NCI-H446 (cell line): ENCODE results near the gene HSPB6.
"Not testable (repeated sequence)": the region's sequence is repeated elsewhere in the genome, so short reads cannot be mapped to it uniquely, and the experiment has no call there.

Source experiments
- DNase-seq, 2 experiments: peaks; one replicate each; lab custom pipeline; 2025; lab: John Stamatoyannopoulos, UW

Gene HSPB6

GRCh38 chr19:35785339-35785627, 28.5 kb upstream of the HSPB6 start:
- no peak for DNase-seq

DNA sequence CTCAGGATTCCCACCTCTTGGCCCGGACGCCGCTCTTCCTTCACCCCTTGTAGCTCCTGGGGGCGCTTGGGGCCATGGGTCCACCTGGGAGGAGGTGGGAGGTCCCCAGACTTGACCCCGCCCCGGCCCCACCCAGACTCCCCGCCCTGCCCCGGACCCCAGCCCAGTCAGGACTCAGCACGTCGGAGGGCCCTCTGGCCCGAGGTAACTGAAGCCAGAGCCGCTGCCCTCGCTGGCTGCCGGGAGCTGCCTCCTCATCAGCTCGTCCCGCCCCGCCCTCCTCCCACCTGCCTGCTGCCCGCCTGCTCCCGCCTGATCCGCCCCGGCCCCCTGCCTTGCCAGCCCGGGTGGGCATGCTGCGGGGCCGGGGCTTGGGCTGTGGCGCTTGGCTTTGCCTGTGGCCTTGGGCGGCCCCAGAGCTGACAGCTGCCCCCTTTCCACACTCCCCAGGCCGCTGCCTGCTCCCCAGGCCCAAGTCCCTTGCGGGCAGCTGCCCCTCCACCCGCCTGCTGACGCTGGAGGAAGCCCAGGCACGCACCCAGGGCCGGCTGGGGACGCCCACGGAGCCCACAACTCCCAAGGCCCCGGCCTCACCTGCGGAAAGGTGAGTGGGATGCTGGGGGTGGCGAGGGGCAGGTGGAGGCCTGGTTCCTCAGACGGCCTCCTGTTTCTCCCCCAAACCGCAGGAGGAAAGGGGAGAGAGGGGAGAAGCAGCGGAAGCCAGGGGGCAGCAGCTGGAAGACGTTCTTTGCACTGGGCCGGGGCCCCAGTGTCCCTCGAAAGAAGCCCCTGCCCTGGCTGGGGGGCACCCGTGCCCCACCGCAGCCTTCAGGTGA, 27.9 kb upstream of the HSPB6 start:
- DNase-seq = no peak

DNA sequence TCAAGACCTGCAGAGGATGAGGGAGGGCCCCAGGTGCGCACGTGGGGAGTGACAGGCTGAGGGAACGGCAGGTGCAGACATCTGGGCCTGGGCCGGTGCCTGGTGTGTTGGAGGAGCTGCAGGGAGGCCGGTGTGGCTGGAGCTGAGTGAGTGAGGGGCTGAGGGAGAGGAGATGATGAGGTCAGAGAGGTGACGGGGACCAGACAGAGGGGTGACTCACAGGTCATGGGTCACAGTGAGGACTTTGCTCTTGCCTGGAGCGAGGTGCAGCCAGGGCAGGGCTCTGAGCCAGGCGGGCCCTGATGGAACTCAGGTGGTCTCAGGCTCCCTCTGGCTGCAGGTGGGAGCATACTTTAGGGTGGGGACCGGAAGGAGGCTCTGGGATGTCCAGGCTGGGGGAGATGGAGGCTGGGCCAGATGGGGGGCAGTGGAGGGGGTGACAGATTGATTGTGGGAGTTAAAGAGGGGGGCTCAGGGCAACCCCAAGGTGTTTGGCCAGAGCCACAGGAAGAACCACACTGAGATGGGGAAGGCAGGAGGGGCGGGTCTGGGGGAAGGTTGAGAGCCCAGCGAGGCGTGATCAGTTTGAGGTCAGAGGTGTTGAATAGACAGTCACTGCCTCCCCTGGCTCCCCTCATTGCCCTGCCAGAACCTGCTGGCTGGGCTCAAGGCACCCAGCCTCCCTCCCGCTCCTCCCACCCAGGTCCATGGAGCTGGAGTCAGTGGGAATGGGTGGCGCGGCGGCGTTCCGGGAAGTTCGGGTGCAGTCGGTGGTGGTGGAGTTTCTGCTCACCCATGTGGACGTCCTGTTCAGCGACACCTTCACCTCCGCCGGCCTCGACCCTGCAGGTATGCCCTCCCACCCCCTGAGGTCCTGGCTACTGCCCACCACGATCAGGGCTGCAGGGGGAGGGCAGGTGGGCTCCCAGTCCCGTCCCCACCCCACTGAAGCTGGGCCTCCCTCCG, 26.9 kb upstream of the HSPB6 start:
- DNase-seq = no peak

GRCh38 chr19:35782589-35782988, 25.8 kb upstream of the HSPB6 start:
- DNase-seq = no peak

DNA sequence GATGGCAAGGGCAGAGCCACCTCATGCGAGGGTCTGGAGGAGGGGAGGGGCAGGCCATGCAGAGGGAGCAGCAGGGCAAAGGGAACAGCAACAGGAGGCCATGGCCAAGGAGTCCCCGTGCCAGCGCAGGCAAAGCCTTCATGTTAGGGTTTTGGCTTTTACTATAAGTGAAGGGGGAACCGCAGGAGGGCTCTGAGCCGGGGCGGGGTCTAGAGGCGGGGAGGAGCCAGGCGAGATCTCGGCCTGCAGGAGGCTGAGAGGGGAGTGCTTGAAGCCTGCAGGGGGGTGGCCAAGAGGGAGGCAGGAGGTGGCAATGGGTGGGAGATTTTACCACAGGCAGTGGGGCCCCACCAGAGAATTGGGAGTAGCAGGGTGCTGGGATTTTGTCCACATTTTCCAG, 24.8 kb upstream of the HSPB6 start:
- no peak for DNase-seq

GRCh38 chr19:35780717-35781116, 23.9 kb upstream of the HSPB6 start:
- no peak for DNase-seq

- no peak for DNase-seq
Observed at GRCh38 chr19:35780058-35780457, 23.2 kb upstream of the HSPB6 start.

GRCh38 chr19:35779033-35779432, 22.2 kb upstream of the HSPB6 start:
- DNase-seq = no peak

GRCh38 chr19:35777961-35778360, 21.1 kb upstream of the HSPB6 start:
- no peak for DNase-seq

DNA sequence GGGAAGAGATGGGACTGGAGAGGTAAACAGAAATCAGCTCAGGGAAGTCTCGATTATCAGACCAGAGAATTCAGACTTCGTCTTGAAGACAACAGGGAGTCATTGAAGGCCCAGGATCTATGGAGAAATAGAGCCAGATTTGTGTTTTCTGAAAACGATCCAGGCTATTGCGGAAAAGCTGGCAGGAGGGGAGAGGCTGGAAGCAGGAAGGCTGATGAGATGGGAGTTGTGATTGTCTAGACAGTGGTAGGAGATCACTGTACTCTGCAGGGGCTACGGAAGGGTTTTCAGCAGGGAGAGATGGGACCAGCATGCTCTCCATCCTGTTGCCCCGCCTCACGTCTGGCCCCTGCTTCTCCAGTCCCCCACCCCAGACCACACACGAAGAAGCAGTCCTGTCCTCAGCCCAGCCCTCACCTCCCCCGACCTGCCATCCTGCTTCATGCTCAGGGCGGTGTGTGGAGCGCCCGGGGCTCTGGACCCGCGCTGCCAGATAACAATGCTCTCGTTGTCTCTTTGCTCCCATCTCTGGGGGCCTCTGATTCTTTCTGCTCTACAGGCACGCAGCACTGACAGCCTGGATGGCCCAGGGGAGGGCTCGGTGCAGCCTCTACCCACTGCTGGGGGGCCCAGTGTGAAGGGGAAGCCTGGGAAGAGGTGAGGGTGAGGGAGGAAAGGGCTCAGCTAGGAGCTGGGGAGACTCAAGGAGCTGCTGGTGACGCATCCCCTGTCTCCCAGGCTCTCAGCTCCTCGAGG, 20.4 kb upstream of the HSPB6 start:
- DNase-seq = no peak

DNA sequence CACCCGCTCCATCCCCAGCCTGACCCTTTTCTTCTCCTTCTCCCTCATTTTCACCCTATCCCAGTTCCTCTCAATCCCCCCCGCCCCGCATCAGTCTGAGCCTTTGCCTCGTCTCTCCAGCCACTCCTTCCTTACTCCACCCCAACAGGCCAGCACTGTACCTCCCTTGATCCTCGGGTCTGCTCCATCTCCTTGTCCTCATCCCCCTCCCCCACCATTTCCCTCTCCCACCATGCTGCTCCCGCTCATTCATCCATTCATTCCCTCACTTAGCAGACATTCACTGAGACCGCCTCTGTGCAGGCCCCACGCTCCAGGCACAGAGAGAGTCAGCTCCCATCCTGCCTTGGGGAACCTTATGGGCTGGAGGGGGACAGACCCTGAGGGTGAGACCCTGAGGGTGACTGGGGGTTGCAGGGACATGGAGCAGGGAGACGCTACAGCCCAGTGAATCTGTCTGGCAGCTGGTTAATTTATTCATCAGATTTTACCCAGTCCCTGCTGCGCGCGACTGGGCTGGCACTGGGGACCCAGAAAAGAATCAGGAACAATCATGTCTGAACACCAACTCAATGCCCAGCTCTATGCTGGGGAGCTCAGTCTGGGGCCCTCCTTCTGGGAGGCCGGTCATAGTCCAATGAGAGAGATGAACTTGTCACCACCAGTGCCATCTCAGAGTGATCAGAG, 19.4 kb upstream of the HSPB6 start:
- DNase-seq = no peak

DNA sequence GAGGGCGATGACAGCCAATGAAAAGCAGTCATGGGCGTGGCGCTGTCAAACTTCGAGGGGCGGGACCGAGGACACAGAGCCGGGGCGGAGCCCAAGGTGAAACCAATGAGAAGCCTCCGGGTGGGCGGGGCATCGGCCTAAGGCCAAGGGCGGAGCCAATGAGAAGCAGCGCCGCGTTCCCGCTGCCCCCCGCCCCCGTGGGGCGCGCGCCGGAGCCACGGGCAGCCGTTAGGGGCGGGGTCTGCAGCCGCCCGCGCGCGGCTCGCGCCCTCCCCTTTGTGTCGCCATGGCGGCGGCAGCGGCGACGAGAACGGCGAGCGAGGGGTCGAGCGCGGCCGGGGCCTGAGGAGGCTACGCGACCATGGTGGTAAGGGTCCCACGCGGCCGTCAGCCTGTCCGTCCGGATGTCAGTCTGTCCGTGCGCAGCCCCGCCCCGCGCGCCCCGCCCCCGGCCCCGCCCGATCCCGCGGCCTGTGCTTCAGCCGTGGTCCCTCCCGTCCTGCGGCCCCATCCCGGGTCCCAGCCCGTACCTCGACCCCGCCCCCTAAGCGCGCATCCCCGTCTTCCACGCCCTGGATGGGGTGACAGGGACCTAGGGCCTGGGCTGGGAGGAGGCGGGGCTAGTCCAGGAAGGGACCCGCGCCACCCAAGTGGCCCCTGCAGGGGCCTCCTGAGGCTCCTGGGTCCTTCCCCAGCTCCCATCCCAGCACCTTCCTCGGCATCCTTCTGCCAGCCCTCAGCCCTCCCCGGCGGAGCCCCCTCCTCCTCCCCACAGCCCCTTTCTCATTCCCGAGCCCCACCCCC, 18.7 kb upstream of the HSPB6 start, which contains the start of gene ARHGAP33:
Gene ARHGAP33 (plus strand): TSS at position 267 of the 804 bp plus-strand sequence. CDS start 95 bp downstream, at position 362.
- peak; percentile 96 to 100 for DNase-seq

DNA sequence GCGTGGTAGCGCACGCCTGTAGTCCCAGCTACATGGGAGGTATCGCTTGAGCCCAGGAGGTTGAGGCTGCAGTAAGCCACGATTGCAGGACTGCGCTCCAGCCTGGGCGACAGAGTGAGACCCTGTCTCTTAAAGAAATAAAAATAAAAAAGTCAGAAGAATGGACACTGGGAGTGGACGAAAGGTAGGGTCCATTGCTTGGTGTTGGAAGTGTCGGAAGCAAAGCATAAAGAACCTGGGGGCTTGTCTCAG, 18.1 kb upstream of the HSPB6 start:
- DNase-seq = no peak

GRCh38 chr19:35774274-35775045, 17.6 kb upstream of the HSPB6 start:
- no peak for DNase-seq

DNA sequence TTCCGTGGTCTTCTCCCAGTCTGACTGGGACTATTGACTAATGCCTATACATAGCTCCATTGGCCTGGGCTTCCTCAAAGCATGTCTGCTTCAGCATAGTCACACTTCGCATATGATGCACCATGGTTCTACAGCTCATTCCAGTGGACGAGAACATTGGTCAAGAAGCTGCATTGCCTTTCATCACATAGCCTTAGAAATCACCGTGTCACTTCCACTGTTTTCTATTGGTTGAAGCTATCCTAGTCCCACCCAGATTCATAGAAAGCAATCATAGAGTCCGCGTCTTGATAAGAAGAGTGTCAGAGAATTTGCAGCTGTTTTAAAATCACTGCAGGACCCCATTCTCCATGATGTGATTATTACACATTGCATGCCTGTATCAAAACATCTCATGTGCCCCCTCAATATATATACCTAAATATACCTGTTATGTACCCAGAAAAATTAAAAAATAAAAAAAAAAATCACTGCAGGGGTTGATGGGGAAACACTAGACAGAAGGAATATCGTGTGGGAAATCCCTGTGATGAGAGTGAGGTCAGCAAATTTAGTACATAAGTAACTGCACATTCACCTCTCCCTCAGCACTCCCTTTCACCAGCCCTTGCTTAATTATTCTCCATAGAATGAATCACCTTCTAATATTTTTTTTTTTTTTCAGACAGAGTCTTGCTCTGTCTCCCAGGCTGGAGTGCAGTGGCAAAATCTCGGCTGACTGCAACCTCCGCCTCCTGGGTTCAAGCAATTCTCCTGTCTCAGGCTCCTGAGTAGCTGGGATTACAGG, 16.4 kb upstream of the HSPB6 start:
- no peak for DNase-seq

- not testable (repeated sequence) for DNase-seq
Observed at GRCh38 chr19:35772362-35772761, 15.5 kb upstream of the HSPB6 start.

GRCh38 chr19:35768082-35768421, 11.2 kb upstream of the HSPB6 start:
- no peak for DNase-seq

DNA sequence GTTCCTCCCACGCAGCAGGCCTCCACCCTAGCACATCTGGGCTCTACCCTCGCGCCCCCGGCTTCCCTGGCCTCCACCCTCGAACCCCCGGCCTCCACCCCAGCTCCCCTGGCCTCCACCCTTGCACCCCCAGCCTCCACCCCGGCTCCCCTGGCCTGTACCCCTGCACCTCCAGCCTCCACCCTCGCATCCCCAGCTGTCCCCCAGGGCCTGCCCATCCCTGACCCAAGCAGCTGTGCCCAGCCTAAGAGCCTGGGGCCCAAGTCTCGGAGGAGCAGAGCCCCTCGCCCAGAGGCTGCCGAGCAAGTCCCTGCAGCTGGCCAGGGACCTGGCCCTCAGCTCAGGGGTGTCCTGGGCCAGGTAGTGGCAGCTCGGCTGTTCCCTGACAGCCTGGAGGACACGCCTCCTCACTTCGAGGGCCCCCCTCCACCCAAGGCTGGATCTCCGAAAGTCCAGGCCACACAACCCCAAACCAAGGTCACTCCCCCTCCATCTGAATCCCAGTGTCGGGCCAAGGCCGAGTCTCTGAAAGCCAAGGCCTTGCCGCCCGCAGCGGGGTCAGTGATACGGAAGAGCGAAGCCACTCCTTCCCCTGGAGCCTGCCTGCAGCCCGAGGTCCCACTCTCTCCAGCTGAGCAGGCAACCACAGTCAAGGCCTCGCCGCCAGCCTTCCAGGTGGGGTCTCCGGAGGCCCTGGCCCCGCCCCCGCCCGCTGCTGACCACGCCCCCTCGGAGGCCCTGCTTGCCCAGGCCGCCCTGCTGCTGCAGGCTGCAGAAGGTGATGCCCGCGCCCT, 10.7 kb upstream of the HSPB6 start:
- DNase-seq = no peak

DNA sequence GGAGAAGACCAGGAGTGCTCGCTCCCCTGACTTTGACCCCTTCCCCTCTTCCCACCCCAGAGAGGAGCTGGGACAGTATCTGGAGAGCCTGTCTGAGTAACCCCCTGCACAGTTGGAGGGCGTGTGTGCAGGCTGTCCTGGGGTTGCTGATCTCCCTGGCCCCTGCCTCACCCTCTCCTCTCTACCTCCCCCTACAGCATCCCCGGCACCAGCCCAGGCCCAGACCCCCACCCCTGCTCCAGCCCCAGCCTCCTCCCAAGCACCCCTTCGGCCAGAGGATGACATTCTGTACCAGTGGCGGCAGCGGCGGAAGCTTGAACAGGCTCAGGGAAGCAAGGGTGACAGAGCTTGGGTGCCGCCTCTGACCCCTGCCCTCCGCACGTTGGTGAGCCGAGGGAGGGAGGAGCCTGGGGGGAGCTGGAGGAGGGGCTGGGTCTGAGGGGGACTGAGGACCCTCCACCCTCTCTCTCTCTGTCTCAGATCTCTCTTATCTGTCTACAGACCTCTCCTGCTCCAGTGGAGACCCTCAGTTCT, 9.8 kb upstream of the HSPB6 start:
- no peak for DNase-seq
